ENCODE data around the gene SPRYD3.

GRCh38 chr12:53101266-53101665 lies 22.1 kb upstream of the SPRYD3 start:
- TF ChIP-seq, protein P1, sequence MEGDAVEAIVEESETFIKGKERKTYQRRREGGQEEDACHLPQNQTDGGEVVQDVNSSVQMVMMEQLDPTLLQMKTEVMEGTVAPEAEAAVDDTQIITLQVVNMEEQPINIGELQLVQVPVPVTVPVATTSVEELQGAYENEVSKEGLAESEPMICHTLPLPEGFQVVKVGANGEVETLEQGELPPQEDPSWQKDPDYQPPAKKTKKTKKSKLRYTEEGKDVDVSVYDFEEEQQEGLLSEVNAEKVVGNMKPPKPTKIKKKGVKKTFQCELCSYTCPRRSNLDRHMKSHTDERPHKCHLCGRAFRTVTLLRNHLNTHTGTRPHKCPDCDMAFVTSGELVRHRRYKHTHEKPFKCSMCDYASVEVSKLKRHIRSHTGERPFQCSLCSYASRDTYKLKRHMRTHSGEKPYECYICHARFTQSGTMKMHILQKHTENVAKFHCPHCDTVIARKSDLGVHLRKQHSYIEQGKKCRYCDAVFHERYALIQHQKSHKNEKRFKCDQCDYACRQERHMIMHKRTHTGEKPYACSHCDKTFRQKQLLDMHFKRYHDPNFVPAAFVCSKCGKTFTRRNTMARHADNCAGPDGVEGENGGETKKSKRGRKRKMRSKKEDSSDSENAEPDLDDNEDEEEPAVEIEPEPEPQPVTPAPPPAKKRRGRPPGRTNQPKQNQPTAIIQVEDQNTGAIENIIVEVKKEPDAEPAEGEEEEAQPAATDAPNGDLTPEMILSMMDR (IDR thresholded peaks at IDR 0.05; ENCODE audit: low read depth, low read length, poor library complexity, severe bottlenecking), result no peak
- no peak for TF ChIP-seq EZH2phosphoT487 (IDR thresholded peaks at IDR 0.05; ENCODE audit: borderline replicate concordance, low read length)
